Germinal center (tissue), 1 donor: ENCODE data around the gene ATXN1.

Experiments used
- DNase-seq: peaks from one replicate; pipeline ENCODE4 v3.0.0; 2012; ENCODE audit warnings: mixed read lengths, low spot score

Gene ATXN1

DNA sequence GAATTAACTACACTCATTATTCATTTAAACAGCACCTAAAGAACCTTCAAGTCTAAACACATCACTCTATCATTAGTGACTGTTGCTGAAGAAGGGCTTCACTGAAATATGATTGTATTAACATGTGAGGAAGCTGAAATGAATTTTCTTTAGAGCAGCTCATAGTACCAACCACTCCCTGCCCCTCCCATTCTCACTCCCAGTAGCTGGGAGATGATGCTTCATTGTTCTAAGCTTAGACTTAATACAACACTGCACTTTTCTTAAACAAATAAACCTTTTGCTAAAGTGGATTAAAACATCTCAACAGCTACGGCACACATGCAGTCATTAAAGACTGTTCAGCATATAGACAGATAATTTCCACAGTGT, 63.1 kb downstream of the ATXN1 start:
- no peak for DNase-seq

GRCh38 chr6:16697437-16698161, 63.7 kb downstream of the ATXN1 start:
- no peak for DNase-seq

- DNase-seq: no peak
These were observed 64.8 kb downstream of the ATXN1 start for GRCh38 chr6:16696496-16696895.

GRCh38 chr6:16694781-16695578, 66.3 kb downstream of the ATXN1 start:
- no peak for DNase-seq

DNA sequence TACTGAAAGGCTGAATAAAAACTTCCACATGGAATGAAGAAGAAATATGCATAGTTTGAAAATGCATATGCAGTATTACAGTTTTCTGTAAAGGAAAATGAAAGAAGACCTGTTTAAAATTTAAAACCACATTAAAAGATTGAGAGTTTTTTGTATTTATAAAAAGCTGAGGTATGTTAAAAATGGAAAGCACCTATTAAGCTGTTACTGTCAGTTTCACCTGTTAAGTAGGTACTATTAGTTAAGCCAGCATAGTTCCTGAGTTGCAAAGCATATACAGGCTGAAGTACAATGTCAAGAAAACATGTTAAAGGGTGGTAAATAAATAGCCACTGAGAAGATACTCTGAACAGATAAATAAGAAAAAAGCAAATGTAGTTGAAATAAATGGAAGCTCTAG, 69.9 kb downstream of the ATXN1 start:
- no peak for DNase-seq

- DNase-seq: no peak
These were observed 70.6 kb downstream of the ATXN1 start for GRCh38 chr6:16690608-16691142.

DNA sequence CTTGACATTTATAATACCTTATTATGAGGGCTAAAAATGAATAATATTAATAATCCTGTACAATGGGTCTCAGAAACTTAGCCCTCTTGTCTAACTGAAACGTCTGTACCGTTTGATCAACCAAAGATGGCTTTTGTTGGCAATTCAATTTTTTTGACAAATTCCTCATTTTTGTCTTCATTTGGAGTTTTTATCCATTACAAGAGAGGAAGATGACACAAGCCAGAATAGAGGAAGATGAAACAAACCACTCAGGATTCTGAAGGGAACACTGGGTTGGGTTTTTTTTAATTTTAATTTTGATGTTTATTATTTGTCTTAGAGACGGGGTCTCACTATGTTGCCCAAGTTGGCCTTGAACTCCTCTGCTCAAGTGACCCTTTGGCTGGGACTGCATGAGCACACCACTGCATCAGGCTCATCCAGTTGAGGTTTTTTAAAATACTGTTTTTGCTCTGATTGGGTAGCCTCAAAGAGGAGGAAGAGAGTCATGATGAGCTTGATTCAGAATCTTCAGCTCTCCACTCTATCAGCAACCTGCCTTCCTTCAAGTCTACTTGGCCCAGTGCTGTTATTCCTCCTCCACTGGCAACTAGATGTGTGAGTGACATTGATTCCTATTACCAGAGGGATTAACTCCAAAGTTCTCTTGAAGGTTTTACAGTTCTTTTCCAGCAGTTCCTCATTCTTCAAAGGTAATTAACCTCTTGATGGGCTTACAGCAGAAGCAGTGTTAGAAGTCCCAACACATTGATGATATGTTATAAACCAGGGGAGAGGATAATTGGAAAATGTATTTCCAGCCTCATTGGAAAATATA, 71.3 kb downstream of the ATXN1 start:
- DNase-seq: no peak

DNA sequence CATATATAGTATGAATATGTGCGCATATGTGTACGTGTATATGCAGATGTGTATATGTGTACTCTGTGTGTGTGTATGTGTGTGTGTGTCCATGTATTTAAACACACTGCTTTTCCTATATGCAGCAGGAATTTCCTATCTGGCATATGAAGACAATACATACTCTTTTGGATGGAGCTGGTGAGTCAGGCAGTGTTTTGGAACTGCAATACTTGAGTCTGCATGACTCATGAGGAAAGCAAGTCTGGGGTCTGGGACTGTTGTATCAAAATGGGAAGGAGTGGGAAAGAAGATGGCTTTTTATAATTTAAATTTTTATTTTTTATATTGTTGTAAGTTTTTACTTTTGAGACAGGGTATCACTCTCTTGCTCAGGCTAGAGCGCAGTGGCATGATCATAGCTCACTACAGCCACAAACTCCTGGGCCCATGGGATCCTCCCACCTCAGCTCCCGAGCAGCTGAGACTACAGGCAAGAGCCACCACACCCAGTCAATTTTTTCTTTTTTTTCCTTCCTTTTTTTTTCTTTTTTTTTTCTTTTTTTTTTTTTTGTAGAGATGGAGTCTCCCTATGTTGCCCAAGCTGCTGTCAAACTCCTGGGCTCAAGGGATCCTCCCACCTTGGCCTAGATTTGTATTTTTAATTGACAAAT, 72.2 kb downstream of the ATXN1 start:
- no peak for DNase-seq

- no peak for DNase-seq
These were observed 72.8 kb downstream of the ATXN1 start for GRCh38 chr6:16688436-16688835.

- DNase-seq: no peak
These were observed 74.2 kb downstream of the ATXN1 start for GRCh38 chr6:16687045-16687444.

GRCh38 chr6:16684896-16685554, 76.2 kb downstream of the ATXN1 start:
- no peak for DNase-seq

GRCh38 chr6:16684195-16684689, 77.0 kb downstream of the ATXN1 start:
- DNase-seq: no peak

DNA sequence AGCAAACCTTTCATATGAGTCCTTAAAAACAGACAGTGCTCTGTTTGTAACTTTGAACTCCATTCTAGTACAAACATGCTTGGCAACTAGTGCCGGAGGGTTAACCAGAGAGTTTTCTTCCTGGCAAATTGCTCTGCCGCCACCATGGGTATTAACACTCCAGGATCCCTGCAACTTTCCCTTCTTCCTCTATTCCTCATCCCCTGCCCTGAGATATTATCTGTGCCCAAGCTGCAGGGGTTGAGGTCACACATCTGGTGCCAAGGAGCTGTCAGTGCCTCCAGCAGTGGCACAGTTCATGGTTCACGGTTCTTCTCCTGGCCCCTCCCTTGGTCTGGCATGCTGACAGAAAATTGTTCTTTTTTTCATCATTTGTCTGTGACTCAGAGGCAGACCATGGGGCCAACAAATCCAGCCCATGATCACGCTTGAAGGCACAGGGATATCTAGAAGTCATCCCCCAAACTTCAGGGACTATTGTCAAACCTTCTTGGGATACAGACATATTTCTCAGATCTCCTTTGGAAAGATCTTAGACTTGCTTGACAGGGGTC, 77.5 kb downstream of the ATXN1 start:
- DNase-seq: no peak

DNA sequence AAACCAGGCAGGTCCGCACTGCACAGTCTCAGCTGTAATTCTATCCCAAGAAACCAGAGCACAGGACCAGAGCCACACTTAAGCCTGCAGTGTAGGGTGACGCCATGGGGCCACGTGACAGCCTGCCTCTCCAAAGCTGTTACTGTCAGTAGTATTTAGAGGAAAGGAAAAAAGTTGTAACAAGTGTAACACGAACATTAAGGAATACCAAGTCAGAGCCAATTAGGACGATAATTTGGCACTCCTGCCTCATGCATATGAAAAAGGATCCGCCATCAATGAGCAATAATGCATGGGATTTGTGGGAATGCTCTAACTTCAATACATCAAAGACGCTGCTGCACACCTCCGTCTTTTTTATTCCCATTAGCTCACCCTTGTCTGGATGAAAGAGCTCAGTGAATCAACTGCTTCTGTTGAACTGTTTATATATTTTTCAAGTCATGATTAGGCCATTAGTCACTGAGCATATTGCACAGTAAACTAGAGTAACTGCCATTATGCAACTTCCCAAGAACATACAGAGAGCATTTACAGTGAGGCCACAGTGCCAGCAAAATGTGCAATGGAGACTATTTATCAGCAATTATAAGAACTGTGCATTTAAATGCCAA, 79.9 kb downstream of the ATXN1 start:
- no peak for DNase-seq

DNA sequence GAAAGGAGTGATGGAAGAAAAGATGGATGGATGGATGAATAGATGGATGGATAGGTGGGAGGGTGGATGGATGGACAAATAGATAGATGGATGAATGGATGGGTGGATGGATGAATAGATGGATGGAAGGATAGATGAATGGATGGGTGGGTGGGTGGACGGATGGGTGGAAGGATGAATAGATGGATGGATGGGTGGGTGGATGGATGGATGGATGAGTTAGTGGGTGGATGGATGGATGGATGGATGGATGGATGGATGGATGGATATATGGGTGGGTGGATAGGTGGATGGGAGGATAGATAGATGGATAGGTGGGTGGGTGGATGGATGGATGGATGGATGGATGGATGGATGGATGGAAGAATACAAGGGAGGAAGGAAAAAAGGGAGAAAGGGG, 82.2 kb downstream of the ATXN1 start:
- DNase-seq: no peak

- DNase-seq: no peak
These were observed 83.8 kb downstream of the ATXN1 start for GRCh38 chr6:16677458-16677857.

- DNase-seq: no peak
These were observed 84.3 kb downstream of the ATXN1 start for GRCh38 chr6:16676978-16677377.

DNA sequence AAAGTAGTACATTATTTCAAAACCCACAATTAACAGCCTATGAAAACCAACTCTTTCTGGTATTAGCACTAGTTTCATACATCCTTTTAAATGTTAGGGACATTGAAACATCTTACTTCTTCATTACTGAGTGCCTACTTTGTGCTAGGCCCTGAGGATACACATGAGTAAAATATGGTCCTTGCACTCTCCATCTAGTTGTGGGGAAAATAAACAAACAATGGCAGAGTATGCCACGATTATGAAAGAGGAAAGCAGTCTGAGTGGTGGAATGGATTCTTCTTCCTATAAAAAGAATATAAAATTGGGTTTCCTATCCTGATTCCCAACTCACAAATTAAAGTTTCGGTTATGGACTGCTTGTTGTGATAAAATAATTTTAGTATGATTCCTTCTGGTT, 84.9 kb downstream of the ATXN1 start:
- DNase-seq: no peak

- no peak for DNase-seq
These were observed 86.4 kb downstream of the ATXN1 start for GRCh38 chr6:16674801-16675392.
